ENCODE results near the gene TTC7B.

Gene TTC7B

GRCh38 chr14:90599339-90599738 is 216.9 kb downstream of the TTC7B start:
- no peak for ATAC-seq (ENCODE audit: low read depth)
- Histone ChIP-seq H3K4me3 (ENCODE audit: severe bottlenecking) (no peak overlapping the region), H3K27me3 (ENCODE audit: insufficient read depth, poor library complexity, severe bottlenecking) (no peaks in the 10 kb centered on the region), H3K36me3 (ENCODE audit: low read depth) (no peaks in the 10 kb centered on the region), H3K9me3 (ENCODE audit: severe bottlenecking) (no peaks in the 10 kb centered on the region), H3K27ac (ENCODE audit: poor library complexity, severe bottlenecking) (no peak overlapping the region), H3K4me1 (ENCODE audit: insufficient read depth, poor library complexity, severe bottlenecking) (no peaks in the 10 kb centered on the region)
- no peak for DNase-seq (ENCODE audit: low spot score)
- TF ChIP-seq, protein P1, sequence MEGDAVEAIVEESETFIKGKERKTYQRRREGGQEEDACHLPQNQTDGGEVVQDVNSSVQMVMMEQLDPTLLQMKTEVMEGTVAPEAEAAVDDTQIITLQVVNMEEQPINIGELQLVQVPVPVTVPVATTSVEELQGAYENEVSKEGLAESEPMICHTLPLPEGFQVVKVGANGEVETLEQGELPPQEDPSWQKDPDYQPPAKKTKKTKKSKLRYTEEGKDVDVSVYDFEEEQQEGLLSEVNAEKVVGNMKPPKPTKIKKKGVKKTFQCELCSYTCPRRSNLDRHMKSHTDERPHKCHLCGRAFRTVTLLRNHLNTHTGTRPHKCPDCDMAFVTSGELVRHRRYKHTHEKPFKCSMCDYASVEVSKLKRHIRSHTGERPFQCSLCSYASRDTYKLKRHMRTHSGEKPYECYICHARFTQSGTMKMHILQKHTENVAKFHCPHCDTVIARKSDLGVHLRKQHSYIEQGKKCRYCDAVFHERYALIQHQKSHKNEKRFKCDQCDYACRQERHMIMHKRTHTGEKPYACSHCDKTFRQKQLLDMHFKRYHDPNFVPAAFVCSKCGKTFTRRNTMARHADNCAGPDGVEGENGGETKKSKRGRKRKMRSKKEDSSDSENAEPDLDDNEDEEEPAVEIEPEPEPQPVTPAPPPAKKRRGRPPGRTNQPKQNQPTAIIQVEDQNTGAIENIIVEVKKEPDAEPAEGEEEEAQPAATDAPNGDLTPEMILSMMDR (IDR thresholded peaks at IDR 0.05; ENCODE audit: poor library complexity, severe bottlenecking), result no peak

GRCh38 chr14:90597961-90598360 is 218.3 kb downstream of the TTC7B start:
- ATAC-seq (ENCODE audit: low read depth) (no peak), DNase-seq (ENCODE audit: low spot score) (no peak)
- no peaks in the 10 kb centered on the region for H3K27me3 ChIP-seq (ENCODE audit: insufficient read depth, poor library complexity, severe bottlenecking)
- H3K27ac ChIP-seq (ENCODE audit: poor library complexity, severe bottlenecking), result no peak overlapping the region
- TF ChIP-seq, protein P1 (IDR thresholded peaks at IDR 0.05; ENCODE audit: poor library complexity, severe bottlenecking), result no peak
- H3K4me3 ChIP-seq (ENCODE audit: severe bottlenecking), result no peak overlapping the region
- no peaks in the 10 kb centered on the region for H3K9me3 ChIP-seq (ENCODE audit: severe bottlenecking)
- no peaks in the 10 kb centered on the region for H3K36me3 ChIP-seq (ENCODE audit: low read depth)
- H3K4me1 ChIP-seq (ENCODE audit: insufficient read depth, poor library complexity, severe bottlenecking), result no peaks in the 10 kb centered on the region

DNA sequence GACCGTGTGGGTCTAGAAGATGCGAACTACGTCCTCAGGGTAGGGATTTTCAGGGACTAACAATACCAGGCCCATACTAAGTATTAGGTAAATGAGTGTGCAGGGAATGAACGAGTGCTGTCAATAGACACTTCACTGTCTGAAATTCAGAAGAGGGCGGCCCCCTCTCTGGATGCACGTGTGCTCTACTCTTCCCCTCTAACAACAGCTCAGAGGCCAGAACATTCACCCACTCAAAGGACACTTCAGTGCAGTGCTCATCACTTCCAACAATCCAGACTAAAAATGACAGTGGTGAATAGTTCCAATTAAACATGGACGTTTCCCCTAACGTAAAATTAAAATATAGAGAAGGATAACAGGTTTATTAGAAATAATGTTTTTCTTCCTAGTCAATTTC is 219.5 kb downstream of the TTC7B start:
- Histone ChIP-seq H3K4me3 (ENCODE audit: severe bottlenecking) (no peak overlapping the region), H3K27ac (ENCODE audit: poor library complexity, severe bottlenecking) (no peak overlapping the region), H3K36me3 (ENCODE audit: low read depth) (no peaks in the 10 kb centered on the region), H3K4me1 (ENCODE audit: insufficient read depth, poor library complexity, severe bottlenecking) (no peaks in the 10 kb centered on the region), H3K9me3 (ENCODE audit: severe bottlenecking) (no peaks in the 10 kb centered on the region), H3K27me3 (ENCODE audit: insufficient read depth, poor library complexity, severe bottlenecking) (no peaks in the 10 kb centered on the region)
- TF ChIP-seq, protein P1 (IDR thresholded peaks at IDR 0.05; ENCODE audit: poor library complexity, severe bottlenecking), result no peak
- ATAC-seq (ENCODE audit: low read depth) (no peak), DNase-seq (ENCODE audit: low spot score) (no peak)

DNA sequence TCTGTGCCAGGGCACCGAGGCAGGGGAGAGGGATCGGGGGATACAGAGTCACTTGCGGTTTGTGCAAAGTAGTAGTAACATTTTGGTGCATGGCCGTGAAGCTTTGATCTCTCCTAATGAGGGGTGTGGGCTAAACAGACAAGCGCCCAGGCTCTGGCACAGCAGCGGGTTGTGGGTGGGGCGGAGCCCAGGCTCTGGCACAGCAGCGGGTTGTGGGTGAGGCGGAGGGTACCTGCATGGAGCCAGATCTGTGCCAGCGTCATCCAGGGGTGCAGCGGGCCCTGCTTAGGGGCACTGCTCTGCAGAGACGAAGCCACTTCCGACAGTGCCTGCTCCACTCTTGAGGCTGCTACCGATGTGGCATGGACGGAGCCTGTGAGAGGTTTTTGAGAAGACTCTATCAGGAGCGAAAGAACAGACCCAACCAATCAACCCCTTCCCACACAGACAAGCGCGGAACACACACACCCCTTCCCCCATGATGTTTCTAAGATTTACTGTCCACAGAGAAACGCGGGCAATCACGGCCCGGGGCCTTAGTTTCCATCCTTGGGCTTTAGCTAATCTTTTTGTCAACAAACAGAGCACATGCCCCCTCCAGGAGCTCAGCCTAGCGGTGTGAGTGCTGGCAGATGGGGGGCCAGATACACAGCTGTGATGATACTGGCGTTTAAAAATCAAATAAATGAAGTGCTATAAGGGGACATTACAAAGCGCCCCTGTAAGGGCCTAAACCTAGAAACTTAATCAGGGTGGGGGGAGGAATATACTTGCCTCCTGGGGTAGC is 222.8 kb downstream of the TTC7B start:
- no peak for ATAC-seq (ENCODE audit: low read depth)

More for the DNA sequence above, 222.8 kb downstream of the TTC7B start:
- Histone ChIP-seq H3K4me3 (ENCODE audit: severe bottlenecking) (no peak overlapping the region), H3K36me3 (ENCODE audit: low read depth) (no peaks in the 10 kb centered on the region), H3K27ac (ENCODE audit: poor library complexity, severe bottlenecking) (no peak overlapping the region), H3K9me3 (ENCODE audit: severe bottlenecking) (no peaks in the 10 kb centered on the region), H3K4me1 (ENCODE audit: insufficient read depth, poor library complexity, severe bottlenecking) (no peaks in the 10 kb centered on the region), H3K27me3 (ENCODE audit: insufficient read depth, poor library complexity, severe bottlenecking) (no peaks in the 10 kb centered on the region)
- TF ChIP-seq, protein P1 (IDR thresholded peaks at IDR 0.05; ENCODE audit: poor library complexity, severe bottlenecking), result no peak
- DNase-seq (ENCODE audit: low spot score), result no peak

Measured in RWPE2 (cell line).